ENCODE data around the gene SPATC1L. TPM values are rescaled to one million over a fixed set of nuclear protein-coding genes. Genes with fewer than 3 reads are reported as not detected.

SPATC1L gene
- total and polyA plus RNA-seq, 2 donors (not counting 3 experiments of a cell fraction or from before 2014, with no cell fraction given) = 11.5 to 15.3 TPM

- Histone ChIP-seq H3K4me3 (replicated peaks in 1 of 3; ENCODE audit: insufficient read depth in 1 of 3, low read depth in 1 of 3, low read length in 3 of 3) (no peak overlapping the region), H3K9me3 (replicated peaks; ENCODE audit: control insufficient read depth, insufficient read depth, low read length) (no peaks in the 10 kb centered on the region), H3K27me3 (ENCODE audit: control insufficient read depth in 2 of 2, insufficient read depth in 2 of 2, low read length in 2 of 2) (no peaks in the 10 kb centered on the region), H2AFZ (ENCODE audit: low read depth, low read length) (no peak overlapping the region), H3K36me3 (ENCODE audit: control insufficient read depth in 2 of 2, extremely low read depth in 1 of 2, insufficient read depth in 2 of 2, low read length in 2 of 2) (peaks cover 9 to 18% of the 10 kb centered on the region in 2 experiments), H3K9ac (replicated peaks; ENCODE audit: extremely low read depth, insufficient read depth, low read length) (no peak overlapping the region), H3K4me2 (ENCODE audit: insufficient read depth, low read length) (no peak overlapping the region), H3K27ac (ENCODE audit: insufficient read depth, low read depth, low read length) (no peak overlapping the region), H3K4me1 (ENCODE audit: control insufficient read depth, extremely low read depth, insufficient read depth, low read length) (no peaks in the 10 kb centered on the region), H4K20me1 (replicated peaks; ENCODE audit: control insufficient read depth, extremely low read depth, insufficient read depth, low read length) (no peaks in the 10 kb centered on the region), H3K9me1 (replicated peaks; ENCODE audit: control insufficient read depth, extremely low read depth, insufficient read depth, low read length) (no peaks in the 10 kb centered on the region), H3K79me2 (ENCODE audit: control insufficient read depth, insufficient read depth, low read length) (peaks cover 12% of the 10 kb centered on the region)
- dilution Hi-C loops (cut with MboI; ENCODE audit: extremely low pct_ligation_motif_present, low sequenced_read_pairs) (no loop called here), intact Hi-C loops (cut with micrococcal nuclease) (no loop called here)
- BruUV-seq (replicated peaks) = no TSS peak
- DNase-seq (ENCODE audit: low read depth, low spot score) = no peak
- ChIA-PET CTCF (no interaction called here), POLR2A (no interaction called here)
- TF ChIP-seq POLR2AphosphoS5 (IDR thresholded peaks at IDR 0.05; ENCODE audit: insufficient read depth, low read depth, low read length) (no peak), GATA2 (IDR thresholded peaks at IDR 0.05; ENCODE audit: insufficient read depth, insufficient read length, low read depth, low read length) (no peak), POLR2A (IDR thresholded peaks at IDR 0.05; ENCODE audit: low read depth, low read length) (no peak), MYC (IDR thresholded peaks at IDR 0.05; ENCODE audit: low read depth, low read length) (no peak), EZH2 (IDR thresholded peaks at IDR 0.05; ENCODE audit: borderline replicate concordance, low read depth, low read length, severe bottlenecking) (no peak), FOS (IDR thresholded peaks at IDR 0.05; ENCODE audit: borderline replicate concordance, insufficient read depth, low read length) (no peak), JUN (IDR thresholded peaks at IDR 0.05; ENCODE audit: borderline replicate concordance, insufficient read depth, insufficient read length, low read depth) (no peak)
- TF ChIP-seq, protein P1, sequence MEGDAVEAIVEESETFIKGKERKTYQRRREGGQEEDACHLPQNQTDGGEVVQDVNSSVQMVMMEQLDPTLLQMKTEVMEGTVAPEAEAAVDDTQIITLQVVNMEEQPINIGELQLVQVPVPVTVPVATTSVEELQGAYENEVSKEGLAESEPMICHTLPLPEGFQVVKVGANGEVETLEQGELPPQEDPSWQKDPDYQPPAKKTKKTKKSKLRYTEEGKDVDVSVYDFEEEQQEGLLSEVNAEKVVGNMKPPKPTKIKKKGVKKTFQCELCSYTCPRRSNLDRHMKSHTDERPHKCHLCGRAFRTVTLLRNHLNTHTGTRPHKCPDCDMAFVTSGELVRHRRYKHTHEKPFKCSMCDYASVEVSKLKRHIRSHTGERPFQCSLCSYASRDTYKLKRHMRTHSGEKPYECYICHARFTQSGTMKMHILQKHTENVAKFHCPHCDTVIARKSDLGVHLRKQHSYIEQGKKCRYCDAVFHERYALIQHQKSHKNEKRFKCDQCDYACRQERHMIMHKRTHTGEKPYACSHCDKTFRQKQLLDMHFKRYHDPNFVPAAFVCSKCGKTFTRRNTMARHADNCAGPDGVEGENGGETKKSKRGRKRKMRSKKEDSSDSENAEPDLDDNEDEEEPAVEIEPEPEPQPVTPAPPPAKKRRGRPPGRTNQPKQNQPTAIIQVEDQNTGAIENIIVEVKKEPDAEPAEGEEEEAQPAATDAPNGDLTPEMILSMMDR (IDR thresholded peaks at IDR 0.05; ENCODE audit: extremely low read depth in 1 of 2, insufficient read depth in 1 of 2, low read depth in 1 of 2, low read length in 2 of 2) = no peak
- TF ChIP-seq, protein P2, sequence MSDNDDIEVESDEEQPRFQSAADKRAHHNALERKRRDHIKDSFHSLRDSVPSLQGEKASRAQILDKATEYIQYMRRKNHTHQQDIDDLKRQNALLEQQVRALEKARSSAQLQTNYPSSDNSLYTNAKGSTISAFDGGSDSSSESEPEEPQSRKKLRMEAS (IDR thresholded peaks at IDR 0.05; ENCODE audit: insufficient read depth, insufficient read length) = no peak
- FAIRE-seq = no peak
These were observed 33.4 kb upstream of the SPATC1L start for GRCh38 chr21:46217511-46218196.
